ENCODE data around the gene SNAI1.

DNA sequence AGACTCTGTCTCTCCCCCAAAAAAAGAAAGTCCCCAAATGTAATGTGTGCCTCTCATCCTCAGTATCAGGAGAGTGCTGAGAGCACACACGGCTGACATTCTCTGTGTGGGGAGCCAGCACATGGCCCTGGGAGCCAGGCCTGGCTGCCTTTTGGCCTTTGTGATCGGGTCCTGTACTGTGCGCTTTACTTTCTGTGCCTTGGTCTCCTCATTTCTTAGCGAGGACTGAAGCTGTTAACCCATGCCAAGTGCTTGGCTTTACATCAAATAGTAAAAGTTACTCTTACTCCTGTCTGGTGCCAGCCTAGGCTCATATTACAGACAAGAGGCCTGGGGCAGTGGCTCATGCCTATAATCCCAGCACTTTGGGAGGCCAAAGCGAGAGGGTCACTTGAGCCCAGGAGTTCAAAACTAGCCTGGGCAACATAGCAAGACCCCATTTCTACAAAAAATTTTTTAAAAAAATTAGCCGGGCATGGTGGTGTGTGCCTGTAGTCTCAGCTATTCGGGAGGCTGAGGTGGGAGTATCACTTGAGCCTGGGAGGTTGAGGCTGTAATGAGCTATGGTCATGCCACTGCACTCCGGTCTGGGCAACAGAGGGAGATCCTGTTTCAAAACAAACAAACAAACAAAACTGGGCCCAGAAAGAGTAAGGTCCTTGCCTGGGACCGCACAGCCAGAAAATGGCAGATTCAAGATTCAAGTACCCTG is 50.3 kb downstream of the SNAI1 start:
- TF ChIP-seq POLR2A (IDR thresholded peaks at IDR 0.05) (no peak), CTCF (IDR thresholded peaks at IDR 0.05) (no peak)
